ENCODE data around the gene OXNAD1. TPM values are rescaled to one million over a fixed set of nuclear protein-coding genes. Genes with fewer than 3 reads are reported as not detected.

The OXNAD1 gene
- total RNA-seq, 1 donor from 2014 or later, result 13.2 TPM

- no peaks in the 10 kb centered on the region for H3K4me1 Mint-ChIP-seq
- no peaks in the 10 kb centered on the region for H3K27me3 Mint-ChIP-seq (ENCODE audit: low read depth)
- H3K4me3 Mint-ChIP-seq, result no peak overlapping the region
- peaks cover 8% of the 10 kb centered on the region for H3K9me3 Mint-ChIP-seq
- peaks cover 13% of the 10 kb centered on the region for H3K36me3 Mint-ChIP-seq
- no peak overlapping the region for H3K27ac Mint-ChIP-seq
- TF ChIP-seq, protein P1, sequence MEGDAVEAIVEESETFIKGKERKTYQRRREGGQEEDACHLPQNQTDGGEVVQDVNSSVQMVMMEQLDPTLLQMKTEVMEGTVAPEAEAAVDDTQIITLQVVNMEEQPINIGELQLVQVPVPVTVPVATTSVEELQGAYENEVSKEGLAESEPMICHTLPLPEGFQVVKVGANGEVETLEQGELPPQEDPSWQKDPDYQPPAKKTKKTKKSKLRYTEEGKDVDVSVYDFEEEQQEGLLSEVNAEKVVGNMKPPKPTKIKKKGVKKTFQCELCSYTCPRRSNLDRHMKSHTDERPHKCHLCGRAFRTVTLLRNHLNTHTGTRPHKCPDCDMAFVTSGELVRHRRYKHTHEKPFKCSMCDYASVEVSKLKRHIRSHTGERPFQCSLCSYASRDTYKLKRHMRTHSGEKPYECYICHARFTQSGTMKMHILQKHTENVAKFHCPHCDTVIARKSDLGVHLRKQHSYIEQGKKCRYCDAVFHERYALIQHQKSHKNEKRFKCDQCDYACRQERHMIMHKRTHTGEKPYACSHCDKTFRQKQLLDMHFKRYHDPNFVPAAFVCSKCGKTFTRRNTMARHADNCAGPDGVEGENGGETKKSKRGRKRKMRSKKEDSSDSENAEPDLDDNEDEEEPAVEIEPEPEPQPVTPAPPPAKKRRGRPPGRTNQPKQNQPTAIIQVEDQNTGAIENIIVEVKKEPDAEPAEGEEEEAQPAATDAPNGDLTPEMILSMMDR (IDR thresholded peaks at IDR 0.05; ENCODE audit: unreplicated experiment), result no peak
- DNase-seq (ENCODE audit: low spot score in 2 of 2, unreplicated experiment in 2 of 2), result no peak
Measured at GRCh38 chr3:16288664-16289063, 23.7 kb downstream of the OXNAD1 start.

- Mint-ChIP-seq H3K27ac (no peak overlapping the region), H3K9me3 (peaks cover 11% of the 10 kb centered on the region), H3K27me3 (ENCODE audit: low read depth) (no peaks in the 10 kb centered on the region), H3K36me3 (peaks cover 17% of the 10 kb centered on the region), H3K4me1 (no peaks in the 10 kb centered on the region), H3K4me3 (no peak overlapping the region)
- no peak for DNase-seq (ENCODE audit: low spot score in 2 of 2, unreplicated experiment in 2 of 2)
- TF ChIP-seq, protein P1 (IDR thresholded peaks at IDR 0.05; ENCODE audit: unreplicated experiment), result no peak
Measured at GRCh38 chr3:16289144-16289889, 24.3 kb downstream of the OXNAD1 start.

- no peak overlapping the region for H3K4me3 Mint-ChIP-seq
- H3K27ac Mint-ChIP-seq, result no peak overlapping the region
- peaks cover 11% of the 10 kb centered on the region for H3K9me3 Mint-ChIP-seq
- no peaks in the 10 kb centered on the region for H3K4me1 Mint-ChIP-seq
- H3K36me3 Mint-ChIP-seq, result peaks cover 23% of the 10 kb centered on the region
- TF ChIP-seq, protein P1 (IDR thresholded peaks at IDR 0.05; ENCODE audit: unreplicated experiment), result peak; percentile 59
- peak in 1 of 2 experiments; percentile 44 for DNase-seq (ENCODE audit: low spot score in 2 of 2, unreplicated experiment in 2 of 2)
- no peaks in the 10 kb centered on the region for H3K27me3 Mint-ChIP-seq (ENCODE audit: low read depth)
Measured at GRCh38 chr3:16290007-16290826, 25.2 kb downstream of the OXNAD1 start.

DNA sequence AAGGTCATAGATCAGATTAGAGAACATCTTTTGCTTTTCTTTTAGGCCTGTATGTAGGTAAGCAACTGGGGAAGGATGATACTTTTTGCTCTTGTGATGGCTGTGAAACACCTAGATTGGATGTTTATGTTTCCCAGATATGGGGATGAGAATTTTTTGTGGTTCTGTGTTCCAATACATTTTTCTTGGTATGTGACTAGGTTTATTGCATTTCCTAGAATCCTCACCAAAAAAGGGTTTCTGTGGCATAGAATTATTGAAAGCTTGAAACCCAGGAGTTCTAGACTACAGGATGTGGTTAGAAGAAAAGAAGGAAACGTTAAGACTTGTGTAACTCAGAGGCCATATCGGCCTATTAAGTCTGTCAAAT is 25.8 kb downstream of the OXNAD1 start:
- Mint-ChIP-seq H3K4me1 (no peaks in the 10 kb centered on the region), H3K36me3 (peaks cover 28% of the 10 kb centered on the region), H3K27me3 (ENCODE audit: low read depth) (no peaks in the 10 kb centered on the region), H3K9me3 (peaks cover 16% of the 10 kb centered on the region), H3K27ac (no peak overlapping the region), H3K4me3 (no peak overlapping the region)
- TF ChIP-seq, protein P1 (IDR thresholded peaks at IDR 0.05; ENCODE audit: unreplicated experiment), result no peak
- no peak for DNase-seq (ENCODE audit: low spot score in 2 of 2, unreplicated experiment in 2 of 2)

- TF ChIP-seq, protein P1 (IDR thresholded peaks at IDR 0.05; ENCODE audit: unreplicated experiment), result no peak
- H3K27me3 Mint-ChIP-seq (ENCODE audit: low read depth), result no peaks in the 10 kb centered on the region
- H3K27ac Mint-ChIP-seq, result no peak overlapping the region
- no peak for DNase-seq (ENCODE audit: low spot score in 2 of 2, unreplicated experiment in 2 of 2)
- no peaks in the 10 kb centered on the region for H3K4me1 Mint-ChIP-seq
- H3K4me3 Mint-ChIP-seq, result no peak overlapping the region
- H3K36me3 Mint-ChIP-seq, result peaks cover 62% of the 10 kb centered on the region
- peaks cover 31% of the 10 kb centered on the region for H3K9me3 Mint-ChIP-seq
Measured at GRCh38 chr3:16294844-16295243, 29.8 kb downstream of the OXNAD1 start.
